Body of pancreas (tissue), 4 donors: ENCODE results near the gene TVP23A.

Experiments
- CTCF ChIP-seq, 7 experiments: fragments of 450-650 bp in 4 of 7; fragments of 200-600 bp in 3 of 7; sonication (generic) in 3 of 7; IDR thresholded peaks; one replicate each; pipeline ENCODE4 v1.5.1; 2016 to 2019; ENCODE audit warnings: antibody characterized with exemption in 7 of 7
- POLR2A ChIP-seq, 3 donors: fragments of 450-650 bp; IDR thresholded peaks; one replicate each; pipeline ENCODE4 v1.6.1; 2016; ENCODE audit warnings: antibody characterized with exemption in 3 of 3, mild to moderate bottlenecking in 2 of 3

- TF ChIP-seq POLR2A (IDR thresholded peaks at IDR 0.05) (peak; percentile 78 to 94 (median 93)), CTCF (IDR thresholded peaks at IDR 0.05) (peak in 1 of 7 experiments; percentile 13)
These were observed 74.8 kb downstream of the TVP23A start, which contains the start of gene NUBP1 for GRCh38 chr16:10743610-10744369.
